Measurements from ENCODE around the gene SUPT3H. TPM values are rescaled to one million over a fixed set of nuclear protein-coding genes. Genes with fewer than 3 reads are reported as not detected.

Gene SUPT3H
- total and polyA plus RNA-seq, 2 of the 13 experiments (the other 11 are each of a cell fraction or from before 2014, with no cell fraction given), result 11.9 to 36.1 TPM

DNA sequence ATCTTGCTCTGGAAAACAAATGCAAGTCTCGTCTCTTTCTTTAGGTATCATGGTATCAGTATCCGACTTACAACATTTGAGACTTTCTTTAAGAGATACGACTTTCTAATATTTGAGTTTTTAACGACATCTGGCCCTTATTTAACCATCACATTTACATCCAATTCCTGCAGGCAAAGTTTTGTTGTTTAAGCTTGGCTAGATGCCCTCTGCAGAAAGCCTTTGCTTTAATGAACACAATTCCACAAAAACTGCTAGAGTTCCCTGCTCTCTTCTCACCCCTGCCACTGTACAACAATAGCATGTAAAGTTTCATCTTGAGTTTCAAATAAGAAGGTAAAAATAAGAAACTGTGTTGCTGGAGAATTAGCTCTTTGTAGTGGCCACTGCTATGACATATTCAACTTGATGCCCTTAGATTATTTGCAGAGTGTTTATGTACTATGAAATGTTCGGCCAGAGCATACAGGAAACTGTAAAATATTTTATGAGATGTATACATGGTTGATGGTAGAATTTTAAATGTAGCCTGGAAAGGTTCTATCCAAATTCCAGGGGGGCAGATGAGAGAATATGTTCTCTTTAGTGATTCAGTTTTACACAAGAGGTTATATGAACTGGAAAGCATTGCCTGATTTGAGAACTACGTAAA is 551.6 kb downstream of the SUPT3H start (continued):
- TF ChIP-seq, protein P1, sequence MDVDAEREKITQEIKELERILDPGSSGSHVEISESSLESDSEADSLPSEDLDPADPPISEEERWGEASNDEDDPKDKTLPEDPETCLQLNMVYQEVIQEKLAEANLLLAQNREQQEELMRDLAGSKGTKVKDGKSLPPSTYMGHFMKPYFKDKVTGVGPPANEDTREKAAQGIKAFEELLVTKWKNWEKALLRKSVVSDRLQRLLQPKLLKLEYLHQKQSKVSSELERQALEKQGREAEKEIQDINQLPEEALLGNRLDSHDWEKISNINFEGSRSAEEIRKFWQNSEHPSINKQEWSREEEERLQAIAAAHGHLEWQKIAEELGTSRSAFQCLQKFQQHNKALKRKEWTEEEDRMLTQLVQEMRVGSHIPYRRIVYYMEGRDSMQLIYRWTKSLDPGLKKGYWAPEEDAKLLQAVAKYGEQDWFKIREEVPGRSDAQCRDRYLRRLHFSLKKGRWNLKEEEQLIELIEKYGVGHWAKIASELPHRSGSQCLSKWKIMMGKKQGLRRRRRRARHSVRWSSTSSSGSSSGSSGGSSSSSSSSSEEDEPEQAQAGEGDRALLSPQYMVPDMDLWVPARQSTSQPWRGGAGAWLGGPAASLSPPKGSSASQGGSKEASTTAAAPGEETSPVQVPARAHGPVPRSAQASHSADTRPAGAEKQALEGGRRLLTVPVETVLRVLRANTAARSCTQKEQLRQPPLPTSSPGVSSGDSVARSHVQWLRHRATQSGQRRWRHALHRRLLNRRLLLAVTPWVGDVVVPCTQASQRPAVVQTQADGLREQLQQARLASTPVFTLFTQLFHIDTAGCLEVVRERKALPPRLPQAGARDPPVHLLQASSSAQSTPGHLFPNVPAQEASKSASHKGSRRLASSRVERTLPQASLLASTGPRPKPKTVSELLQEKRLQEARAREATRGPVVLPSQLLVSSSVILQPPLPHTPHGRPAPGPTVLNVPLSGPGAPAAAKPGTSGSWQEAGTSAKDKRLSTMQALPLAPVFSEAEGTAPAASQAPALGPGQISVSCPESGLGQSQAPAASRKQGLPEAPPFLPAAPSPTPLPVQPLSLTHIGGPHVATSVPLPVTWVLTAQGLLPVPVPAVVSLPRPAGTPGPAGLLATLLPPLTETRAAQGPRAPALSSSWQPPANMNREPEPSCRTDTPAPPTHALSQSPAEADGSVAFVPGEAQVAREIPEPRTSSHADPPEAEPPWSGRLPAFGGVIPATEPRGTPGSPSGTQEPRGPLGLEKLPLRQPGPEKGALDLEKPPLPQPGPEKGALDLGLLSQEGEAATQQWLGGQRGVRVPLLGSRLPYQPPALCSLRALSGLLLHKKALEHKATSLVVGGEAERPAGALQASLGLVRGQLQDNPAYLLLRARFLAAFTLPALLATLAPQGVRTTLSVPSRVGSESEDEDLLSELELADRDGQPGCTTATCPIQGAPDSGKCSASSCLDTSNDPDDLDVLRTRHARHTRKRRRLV (CRISPR knock-in tag; IDR thresholded peaks at IDR 0.05), result no peak

DNA sequence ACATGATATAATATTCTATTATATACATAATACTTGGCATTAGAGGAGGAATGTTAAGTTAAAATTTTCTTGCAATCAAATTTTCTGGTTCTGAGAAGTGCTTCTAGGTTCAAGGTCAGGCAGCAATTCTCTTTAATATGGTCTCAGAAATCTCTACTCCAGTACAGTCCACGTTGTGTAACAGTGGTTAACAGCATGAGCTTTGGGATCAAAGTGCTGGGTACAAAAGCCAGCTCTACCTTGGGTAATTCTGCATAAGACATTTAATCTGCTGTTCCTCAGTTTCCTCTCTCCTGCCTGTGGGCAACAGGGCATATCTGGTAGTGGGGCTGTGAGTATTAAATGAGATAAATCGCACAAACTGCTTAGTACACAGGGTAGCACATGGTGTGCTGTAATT is 552.5 kb downstream of the SUPT3H start:
- in situ Hi-C loops (cut with HindIII; ENCODE audit: extremely low pct_ligation_motif_present, low pct_unique_long_range_greater_than_20kb) (no loop called here), intact Hi-C loops (cut with micrococcal nuclease; ENCODE audit: unreplicated experiment) (no loop called here)
- no peaks in the 10 kb centered on the region for H4K20me1 ChIP-seq (ENCODE audit: insufficient read depth, low read length)
- H3K27me3 ChIP-seq (ENCODE audit: control insufficient read depth in 1 of 2, insufficient read depth in 2 of 2, low read length in 2 of 2), result no peaks in the 10 kb centered on the region
- TF ChIP-seq REPIN1 (CRISPR knock-in tag; IDR thresholded peaks at IDR 0.05; ENCODE audit: borderline replicate concordance, low read depth), result no peak
- TF ChIP-seq ZMYM3 (CRISPR knock-in tag; IDR thresholded peaks at IDR 0.05), result no peak
- 0 out of 2 replicates have a peak, but pooled peaks have one; percentile 21 for TF ChIP-seq HNF4G (IDR thresholded peaks at IDR 0.05; ENCODE audit: borderline replicate concordance, low read depth, low read length)
- TF ChIP-seq HNF4G (CRISPR knock-in tag; IDR thresholded peaks at IDR 0.05; ENCODE audit: borderline replicate concordance, low read depth), result no peak
- TF ChIP-seq HNF4A (CRISPR knock-in tag; IDR thresholded peaks at IDR 0.05), result peak; percentile 44; the same call in 1 of the 2 replicates
- peak; percentile 97 for TF ChIP-seq ZFP1 (CRISPR knock-in tag; IDR thresholded peaks at IDR 0.05)
- no peak for TF ChIP-seq JUND (CRISPR knock-in tag; IDR thresholded peaks at IDR 0.05)
- no peak for TF ChIP-seq ZNF777 (CRISPR knock-in tag; IDR thresholded peaks at IDR 0.05)
- TF ChIP-seq ZNF644 (CRISPR knock-in tag; IDR thresholded peaks at IDR 0.05; ENCODE audit: low read depth), result no peak
- TF ChIP-seq, protein P2, sequence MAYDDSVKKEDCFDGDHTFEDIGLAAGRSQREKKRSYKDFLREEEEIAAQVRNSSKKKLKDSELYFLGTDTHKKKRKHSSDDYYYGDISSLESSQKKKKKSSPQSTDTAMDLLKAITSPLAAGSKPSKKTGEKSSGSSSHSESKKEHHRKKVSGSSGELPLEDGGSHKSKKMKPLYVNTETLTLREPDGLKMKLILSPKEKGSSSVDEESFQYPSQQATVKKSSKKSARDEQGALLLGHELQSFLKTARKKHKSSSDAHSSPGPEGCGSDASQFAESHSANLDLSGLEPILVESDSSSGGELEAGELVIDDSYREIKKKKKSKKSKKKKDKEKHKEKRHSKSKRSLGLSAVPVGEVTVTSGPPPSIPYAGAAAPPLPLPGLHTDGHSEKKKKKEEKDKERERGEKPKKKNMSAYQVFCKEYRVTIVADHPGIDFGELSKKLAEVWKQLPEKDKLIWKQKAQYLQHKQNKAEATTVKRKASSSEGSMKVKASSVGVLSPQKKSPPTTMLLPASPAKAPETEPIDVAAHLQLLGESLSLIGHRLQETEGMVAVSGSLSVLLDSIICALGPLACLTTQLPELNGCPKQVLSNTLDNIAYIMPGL (CRISPR knock-in tag; IDR thresholded peaks at IDR 0.05; ENCODE audit: borderline replicate concordance in 1 of 2, low read depth in 1 of 2), result no peak
- no peak overlapping the region for H3K27ac ChIP-seq (ENCODE audit: extremely low read length, insufficient read depth, low read length)
- no peak overlapping the region for H3K4me3 ChIP-seq (replicated peaks in 1 of 3; ENCODE audit: insufficient read depth in 1 of 3, low read depth in 2 of 3, low read length in 3 of 3)
- H3K4me2 ChIP-seq (ENCODE audit: low read depth, low read length), result no peak overlapping the region
- 81% methylated on average over 2 of the region's 2 CpGs for WGBS (ENCODE audit: low lambda C conversion rate)
- H3K9me3 ChIP-seq (ENCODE audit: low read length), result no peaks in the 10 kb centered on the region
- no peak overlapping the region for H2AFZ ChIP-seq (ENCODE audit: low read length)
- DNase-seq (ENCODE audit: low spot score) (no peak), ATAC-seq (no peak), FAIRE-seq (no peak)
- no TSS peak for BruUV-seq (replicated peaks)
- no peak overlapping the region for H3K9ac ChIP-seq (ENCODE audit: insufficient read depth, low read depth, low read length)
- CTCF ChIA-PET (ENCODE audit: low intra/inter-chr PET ratio, low total read pairs), result no interaction called here
- POLR2A ChIA-PET, result interaction anchor here (1.2 kb wide), 1 partner anchor 553 kb away, joined by 3 read pairs; the partner anchor contains the start of gene SUPT3H
- no peaks in the 10 kb centered on the region; a peak in 1 of 5 replicates for H3K36me3 ChIP-seq (replicated peaks in 1 of 2; ENCODE audit: control insufficient read depth in 1 of 2, insufficient read depth in 2 of 2, low read length in 2 of 2)
- H3K4me1 ChIP-seq (ENCODE audit: insufficient read depth, low read length), result no peaks in the 10 kb centered on the region
- no peaks in the 10 kb centered on the region for H3K79me2 ChIP-seq (ENCODE audit: insufficient read depth, low read length)

All from HepG2 (cell line).